GM12873 (cell line): ENCODE results near the gene CNGA2.

Experiments used
- TF ChIP-seq, protein P1 (sequence below): IDR thresholded peaks from 2 replicates; pipeline ENCODE4 v1.5.1; 2012; ENCODE audit warnings: low read depth, mild to moderate bottlenecking, moderate library complexity, low read length, control low read depth; ENCODE audit not compliant: insufficient read depth; ENCODE audit errors: missing control alignments

Gene CNGA2

DNA sequence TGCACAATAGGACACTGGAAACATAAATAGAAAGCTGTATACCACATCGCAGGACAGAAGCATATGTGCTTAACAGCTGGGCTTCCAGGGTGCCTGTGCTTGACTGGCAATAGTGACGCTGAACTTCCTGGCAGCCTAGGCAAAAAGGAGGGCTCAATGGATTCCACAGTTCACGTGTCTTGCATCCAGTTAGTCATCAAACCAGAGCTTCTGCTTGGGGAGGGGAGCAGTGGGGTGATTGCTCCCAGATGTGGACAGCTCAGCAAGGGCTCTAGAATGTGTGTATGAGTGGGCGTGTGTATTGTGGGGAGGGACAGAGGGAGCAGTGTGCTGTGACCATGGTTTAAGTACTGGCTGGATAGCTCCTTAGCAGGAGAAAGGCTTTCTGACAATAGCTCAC is 37.0 kb upstream of the CNGA2 start:
- TF ChIP-seq, protein P1, sequence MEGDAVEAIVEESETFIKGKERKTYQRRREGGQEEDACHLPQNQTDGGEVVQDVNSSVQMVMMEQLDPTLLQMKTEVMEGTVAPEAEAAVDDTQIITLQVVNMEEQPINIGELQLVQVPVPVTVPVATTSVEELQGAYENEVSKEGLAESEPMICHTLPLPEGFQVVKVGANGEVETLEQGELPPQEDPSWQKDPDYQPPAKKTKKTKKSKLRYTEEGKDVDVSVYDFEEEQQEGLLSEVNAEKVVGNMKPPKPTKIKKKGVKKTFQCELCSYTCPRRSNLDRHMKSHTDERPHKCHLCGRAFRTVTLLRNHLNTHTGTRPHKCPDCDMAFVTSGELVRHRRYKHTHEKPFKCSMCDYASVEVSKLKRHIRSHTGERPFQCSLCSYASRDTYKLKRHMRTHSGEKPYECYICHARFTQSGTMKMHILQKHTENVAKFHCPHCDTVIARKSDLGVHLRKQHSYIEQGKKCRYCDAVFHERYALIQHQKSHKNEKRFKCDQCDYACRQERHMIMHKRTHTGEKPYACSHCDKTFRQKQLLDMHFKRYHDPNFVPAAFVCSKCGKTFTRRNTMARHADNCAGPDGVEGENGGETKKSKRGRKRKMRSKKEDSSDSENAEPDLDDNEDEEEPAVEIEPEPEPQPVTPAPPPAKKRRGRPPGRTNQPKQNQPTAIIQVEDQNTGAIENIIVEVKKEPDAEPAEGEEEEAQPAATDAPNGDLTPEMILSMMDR, result no peak

GRCh38 chrX:151698485-151698884 is 36.1 kb upstream of the CNGA2 start:
- TF ChIP-seq, protein P1, result no peak

DNA sequence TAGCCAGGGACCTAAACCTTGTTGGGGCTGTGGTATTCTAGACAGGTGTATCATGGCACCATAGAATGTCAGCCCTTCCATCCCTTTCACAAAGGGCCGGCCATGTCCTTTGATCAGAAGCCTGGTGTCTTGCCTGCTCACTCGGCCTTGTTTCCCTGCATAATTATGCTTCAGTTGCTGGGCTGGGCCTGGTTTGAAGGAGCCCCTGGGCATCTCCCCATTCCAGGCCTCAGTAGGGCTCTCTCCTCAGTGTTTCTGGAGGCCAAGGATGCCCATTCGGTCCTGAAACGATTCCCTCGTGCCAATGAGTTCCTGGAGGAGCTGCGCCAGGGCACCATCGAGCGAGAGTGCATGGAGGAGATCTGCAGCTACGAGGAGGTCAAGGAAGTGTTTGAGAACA is 34.8 kb upstream of the CNGA2 start:
- TF ChIP-seq, protein P1, result no peak

- TF ChIP-seq, protein P1, result no peak
Observed at GRCh38 chrX:151700581-151700980, 34.0 kb upstream of the CNGA2 start.

- TF ChIP-seq, protein P1, result no peak
Observed at GRCh38 chrX:151701071-151701470, 33.5 kb upstream of the CNGA2 start.

DNA sequence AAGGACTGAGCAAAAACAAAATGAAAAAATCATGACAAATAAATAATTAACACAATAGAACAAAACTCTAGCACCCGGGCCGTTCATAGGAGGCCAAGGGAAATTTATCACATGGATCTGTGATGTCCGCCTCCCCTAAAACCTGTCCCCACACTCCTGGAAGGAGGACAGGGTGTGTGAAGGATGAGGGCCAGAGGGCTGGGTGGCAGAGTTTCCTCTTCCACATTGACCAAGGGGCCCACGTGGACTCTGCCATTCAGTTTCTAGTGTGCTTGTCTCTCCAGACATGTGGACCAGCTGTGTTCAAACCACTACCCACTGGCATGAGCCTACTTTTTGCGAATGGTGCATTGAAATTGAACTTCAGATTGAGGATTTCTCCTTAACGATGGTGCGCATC is 33.0 kb upstream of the CNGA2 start:
- TF ChIP-seq, protein P1, result no peak

DNA sequence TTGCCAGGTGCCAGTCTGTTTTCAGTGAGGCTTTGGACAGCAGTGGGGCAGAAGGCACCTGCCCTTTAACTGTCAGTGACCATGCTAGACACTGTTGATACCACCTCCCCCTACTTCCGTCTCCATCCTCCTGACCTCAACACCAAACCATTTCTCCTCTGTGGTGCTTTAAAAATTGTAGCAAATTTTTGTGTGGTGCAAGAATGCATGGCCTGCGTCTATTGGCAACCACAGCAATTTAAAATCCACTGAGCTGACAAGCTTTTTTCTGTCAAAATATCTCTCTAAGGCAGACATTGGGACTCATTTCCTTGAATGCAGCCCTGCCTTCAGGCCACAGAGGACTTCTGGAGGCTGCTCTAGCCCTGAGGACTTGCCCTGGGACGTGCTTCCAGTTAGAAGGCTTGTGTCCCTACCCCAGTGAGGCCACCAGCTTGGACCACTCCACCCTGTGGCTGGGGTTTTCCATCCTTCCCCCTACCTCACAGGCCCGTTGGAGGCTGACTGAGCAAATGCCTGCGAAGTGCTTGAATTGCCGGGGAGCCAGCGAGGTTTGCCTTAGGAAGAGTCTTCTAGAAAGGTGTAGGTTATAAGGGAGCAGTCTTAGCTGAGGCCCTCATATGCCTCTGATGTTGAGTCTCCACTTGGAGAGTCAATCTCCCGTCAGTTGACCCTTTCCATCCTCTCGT is 32.4 kb upstream of the CNGA2 start:
- TF ChIP-seq, protein P1, result no peak
